ENCODE data around the gene CCDC33. TPM values are rescaled to one million over a fixed set of nuclear protein-coding genes. Genes with fewer than 3 reads are reported as not detected.

CCDC33 gene
- total RNA-seq, 1 experiment from 2014 or later, result not detected

DNA sequence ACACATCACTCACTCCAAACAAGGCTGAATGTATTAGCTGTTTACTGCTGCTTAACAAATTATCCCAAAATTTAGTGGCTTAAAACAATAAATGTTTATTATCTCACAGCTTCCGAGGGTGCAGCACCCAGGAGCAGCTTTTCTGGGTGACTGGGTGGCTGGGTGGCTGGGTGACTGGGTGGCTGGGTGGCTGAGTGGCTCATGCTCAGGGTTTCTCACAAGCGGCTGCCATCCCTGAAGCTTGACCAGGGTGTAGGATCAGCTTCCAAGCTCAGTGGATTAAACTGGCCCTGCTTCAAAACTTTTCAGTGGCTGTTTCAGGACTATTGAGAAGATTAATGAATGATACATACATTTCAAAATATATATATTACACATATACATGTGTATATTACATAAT lies 133.6 kb downstream of the CCDC33 start:
- H3K9me3 Mint-ChIP-seq (ENCODE audit: unreplicated experiment), result no peaks in the 10 kb centered on the region
- ChIA-PET CTCF (no interaction called here), POLR2A (no interaction called here)
- no peaks in the 10 kb centered on the region for H3K36me3 Mint-ChIP-seq (ENCODE audit: insufficient read depth, unreplicated experiment)
- Histone ChIP-seq H3K27me3 (replicated peaks; ENCODE audit: control insufficient read depth, insufficient read depth, low read length) (no peaks in the 10 kb centered on the region), H3K36me3 (ENCODE audit: control insufficient read depth, insufficient read depth, low read length) (no peaks in the 10 kb centered on the region), H3K4me3 (ENCODE audit: low read depth, low read length) (no peak overlapping the region), H3K4me1 (peaks cover 1% of the 10 kb centered on the region), H3K9me3 (no peaks in the 10 kb centered on the region)
- no peaks in the 10 kb centered on the region for H3K4me1 Mint-ChIP-seq (ENCODE audit: low read depth, unreplicated experiment)
- TF ChIP-seq, protein P1, sequence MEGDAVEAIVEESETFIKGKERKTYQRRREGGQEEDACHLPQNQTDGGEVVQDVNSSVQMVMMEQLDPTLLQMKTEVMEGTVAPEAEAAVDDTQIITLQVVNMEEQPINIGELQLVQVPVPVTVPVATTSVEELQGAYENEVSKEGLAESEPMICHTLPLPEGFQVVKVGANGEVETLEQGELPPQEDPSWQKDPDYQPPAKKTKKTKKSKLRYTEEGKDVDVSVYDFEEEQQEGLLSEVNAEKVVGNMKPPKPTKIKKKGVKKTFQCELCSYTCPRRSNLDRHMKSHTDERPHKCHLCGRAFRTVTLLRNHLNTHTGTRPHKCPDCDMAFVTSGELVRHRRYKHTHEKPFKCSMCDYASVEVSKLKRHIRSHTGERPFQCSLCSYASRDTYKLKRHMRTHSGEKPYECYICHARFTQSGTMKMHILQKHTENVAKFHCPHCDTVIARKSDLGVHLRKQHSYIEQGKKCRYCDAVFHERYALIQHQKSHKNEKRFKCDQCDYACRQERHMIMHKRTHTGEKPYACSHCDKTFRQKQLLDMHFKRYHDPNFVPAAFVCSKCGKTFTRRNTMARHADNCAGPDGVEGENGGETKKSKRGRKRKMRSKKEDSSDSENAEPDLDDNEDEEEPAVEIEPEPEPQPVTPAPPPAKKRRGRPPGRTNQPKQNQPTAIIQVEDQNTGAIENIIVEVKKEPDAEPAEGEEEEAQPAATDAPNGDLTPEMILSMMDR (IDR thresholded peaks at IDR 0.05; ENCODE audit: insufficient read depth in 1 of 2, low read depth in 1 of 2, low read length in 1 of 2, severe bottlenecking in 1 of 2, unreplicated experiment in 1 of 2), result no peak
- no peak overlapping the region for H3K27ac Mint-ChIP-seq (ENCODE audit: unreplicated experiment)
- intact Hi-C loops (cut with micrococcal nuclease; ENCODE audit: unreplicated experiment), result loop anchor here (5.0 kb wide), 1 partner anchor 248 kb away; the partner anchor contains the start of gene CLK3
- no peak for DNase-seq
- no peak overlapping the region for H3K4me3 Mint-ChIP-seq (ENCODE audit: unreplicated experiment)
- BruUV-seq (replicated peaks), result no TSS peak
- peaks cover 6% of the 10 kb centered on the region for H3K27me3 Mint-ChIP-seq (ENCODE audit: insufficient read depth, unreplicated experiment)

DNA sequence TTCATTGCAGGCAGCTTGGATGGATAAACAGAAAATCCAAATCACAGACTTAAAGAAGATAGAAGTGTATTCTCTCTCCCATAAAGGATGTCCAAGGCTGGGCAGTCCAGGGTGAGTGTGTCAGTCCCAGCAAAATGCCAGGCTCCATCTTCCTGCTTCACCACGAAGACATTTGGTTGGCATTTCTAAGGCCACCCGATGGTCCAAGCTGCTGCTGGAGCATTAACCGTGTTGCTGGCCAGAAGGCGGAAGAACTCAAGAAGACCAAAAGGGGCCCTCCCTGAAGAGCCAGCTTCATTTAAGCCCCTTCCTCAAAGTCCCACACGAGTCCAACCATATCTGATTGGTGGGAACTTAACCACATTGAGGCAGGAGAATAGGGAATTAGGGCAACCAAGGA lies 134.3 kb downstream of the CCDC33 start:
- no peaks in the 10 kb centered on the region for H3K9me3 ChIP-seq
- no peaks in the 10 kb centered on the region for H3K4me1 Mint-ChIP-seq (ENCODE audit: low read depth, unreplicated experiment)
- H3K4me1 ChIP-seq, result peaks cover 8% of the 10 kb centered on the region
- H3K9me3 Mint-ChIP-seq (ENCODE audit: unreplicated experiment), result no peaks in the 10 kb centered on the region
- ChIA-PET POLR2A (no interaction called here), CTCF (no interaction called here)
- H3K4me3 Mint-ChIP-seq (ENCODE audit: unreplicated experiment), result no peak overlapping the region
- H3K27ac Mint-ChIP-seq (ENCODE audit: unreplicated experiment), result no peak overlapping the region
- H3K36me3 Mint-ChIP-seq (ENCODE audit: insufficient read depth, unreplicated experiment), result no peaks in the 10 kb centered on the region
- no peak overlapping the region for H3K4me3 ChIP-seq (ENCODE audit: low read depth, low read length)
- no peaks in the 10 kb centered on the region for H3K27me3 ChIP-seq (replicated peaks; ENCODE audit: control insufficient read depth, insufficient read depth, low read length)
- H3K36me3 ChIP-seq (ENCODE audit: control insufficient read depth, insufficient read depth, low read length), result no peaks in the 10 kb centered on the region
- TF ChIP-seq, protein P1 (IDR thresholded peaks at IDR 0.05; ENCODE audit: insufficient read depth in 1 of 2, low read depth in 1 of 2, low read length in 1 of 2, severe bottlenecking in 1 of 2, unreplicated experiment in 1 of 2), result no peak
- BruUV-seq (replicated peaks), result no TSS peak
- DNase-seq, result no peak
- H3K27me3 Mint-ChIP-seq (ENCODE audit: insufficient read depth, unreplicated experiment), result peaks cover 6% of the 10 kb centered on the region
- intact Hi-C loops (cut with micrococcal nuclease; ENCODE audit: unreplicated experiment), result loop anchor here (5.0 kb wide), 1 partner anchor 247 kb away; the partner anchor contains the start of gene CLK3

DNA sequence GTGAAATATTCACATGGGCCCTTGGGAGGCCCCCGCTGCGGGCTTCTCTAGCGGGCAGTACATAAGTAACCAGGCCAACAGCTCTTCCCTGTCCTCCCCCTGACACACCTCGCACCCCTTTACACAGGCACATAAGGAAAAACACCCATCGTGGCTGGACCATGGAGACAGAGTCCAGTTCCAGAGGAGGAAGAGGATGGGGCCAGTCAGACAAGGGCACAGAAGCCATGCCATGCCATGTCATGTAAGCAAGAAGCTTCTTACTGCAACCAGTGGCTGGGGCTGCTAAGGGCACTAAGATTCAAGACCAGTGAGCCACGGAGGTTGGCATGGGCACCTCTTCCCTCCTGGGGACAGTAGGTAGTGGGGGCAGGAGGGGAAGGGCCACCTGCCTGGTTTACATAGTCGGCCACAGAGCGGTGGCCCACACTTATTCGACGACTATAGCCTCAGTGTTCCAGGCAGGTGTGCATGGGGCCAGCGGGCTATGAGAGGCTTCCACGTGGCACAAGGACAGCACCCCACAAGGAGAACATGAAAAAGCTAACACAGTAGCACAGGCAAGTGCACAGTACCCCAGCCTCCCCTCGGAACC lies 137.0 kb downstream of the CCDC33 start:
- no peak overlapping the region for H3K4me3 ChIP-seq (ENCODE audit: low read depth, low read length)
- Mint-ChIP-seq H3K27ac (ENCODE audit: unreplicated experiment) (no peak overlapping the region), H3K4me1 (ENCODE audit: low read depth, unreplicated experiment) (no peaks in the 10 kb centered on the region), H3K9me3 (ENCODE audit: unreplicated experiment) (no peaks in the 10 kb centered on the region), H3K36me3 (ENCODE audit: insufficient read depth, unreplicated experiment) (no peaks in the 10 kb centered on the region), H3K27me3 (ENCODE audit: insufficient read depth, unreplicated experiment) (peaks cover 6% of the 10 kb centered on the region), H3K4me3 (ENCODE audit: unreplicated experiment) (peak overlapping the region; percentile 77)
- H3K9me3 ChIP-seq, result no peaks in the 10 kb centered on the region
- H3K36me3 ChIP-seq (ENCODE audit: control insufficient read depth, insufficient read depth, low read length), result no peaks in the 10 kb centered on the region
- TF ChIP-seq, protein P1 (IDR thresholded peaks at IDR 0.05; ENCODE audit: insufficient read depth in 1 of 2, low read depth in 1 of 2, low read length in 1 of 2, severe bottlenecking in 1 of 2, unreplicated experiment in 1 of 2), result no peak
- H3K4me1 ChIP-seq, result peaks cover 9% of the 10 kb centered on the region
- intact Hi-C loops (cut with micrococcal nuclease; ENCODE audit: unreplicated experiment), result loop anchor here (5.0 kb wide), 1 partner anchor 244 kb away; the partner anchor contains the start of gene CLK3
- ChIA-PET CTCF (interaction anchor here (1.4 to 1.5 kb wide), 3 partner anchors 110 to 259 kb away, joined by 3 to 9 read pairs (median 3); no protein-coding TSS in a partner anchor), POLR2A (no interaction called here)
- no peaks in the 10 kb centered on the region for H3K27me3 ChIP-seq (replicated peaks; ENCODE audit: control insufficient read depth, insufficient read depth, low read length)
- DNase-seq, result peak in 1 of 2 experiments; percentile 29
- BruUV-seq (replicated peaks), result no TSS peak
